ENCODE results near the gene AKAP12.

AKAP12 gene, protein sequence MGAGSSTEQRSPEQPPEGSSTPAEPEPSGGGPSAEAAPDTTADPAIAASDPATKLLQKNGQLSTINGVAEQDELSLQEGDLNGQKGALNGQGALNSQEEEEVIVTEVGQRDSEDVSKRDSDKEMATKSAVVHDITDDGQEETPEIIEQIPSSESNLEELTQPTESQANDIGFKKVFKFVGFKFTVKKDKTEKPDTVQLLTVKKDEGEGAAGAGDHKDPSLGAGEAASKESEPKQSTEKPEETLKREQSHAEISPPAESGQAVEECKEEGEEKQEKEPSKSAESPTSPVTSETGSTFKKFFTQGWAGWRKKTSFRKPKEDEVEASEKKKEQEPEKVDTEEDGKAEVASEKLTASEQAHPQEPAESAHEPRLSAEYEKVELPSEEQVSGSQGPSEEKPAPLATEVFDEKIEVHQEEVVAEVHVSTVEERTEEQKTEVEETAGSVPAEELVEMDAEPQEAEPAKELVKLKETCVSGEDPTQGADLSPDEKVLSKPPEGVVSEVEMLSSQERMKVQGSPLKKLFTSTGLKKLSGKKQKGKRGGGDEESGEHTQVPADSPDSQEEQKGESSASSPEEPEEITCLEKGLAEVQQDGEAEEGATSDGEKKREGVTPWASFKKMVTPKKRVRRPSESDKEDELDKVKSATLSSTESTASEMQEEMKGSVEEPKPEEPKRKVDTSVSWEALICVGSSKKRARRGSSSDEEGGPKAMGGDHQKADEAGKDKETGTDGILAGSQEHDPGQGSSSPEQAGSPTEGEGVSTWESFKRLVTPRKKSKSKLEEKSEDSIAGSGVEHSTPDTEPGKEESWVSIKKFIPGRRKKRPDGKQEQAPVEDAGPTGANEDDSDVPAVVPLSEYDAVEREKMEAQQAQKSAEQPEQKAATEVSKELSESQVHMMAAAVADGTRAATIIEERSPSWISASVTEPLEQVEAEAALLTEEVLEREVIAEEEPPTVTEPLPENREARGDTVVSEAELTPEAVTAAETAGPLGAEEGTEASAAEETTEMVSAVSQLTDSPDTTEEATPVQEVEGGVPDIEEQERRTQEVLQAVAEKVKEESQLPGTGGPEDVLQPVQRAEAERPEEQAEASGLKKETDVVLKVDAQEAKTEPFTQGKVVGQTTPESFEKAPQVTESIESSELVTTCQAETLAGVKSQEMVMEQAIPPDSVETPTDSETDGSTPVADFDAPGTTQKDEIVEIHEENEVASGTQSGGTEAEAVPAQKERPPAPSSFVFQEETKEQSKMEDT (N-terminal part only)

DNA sequence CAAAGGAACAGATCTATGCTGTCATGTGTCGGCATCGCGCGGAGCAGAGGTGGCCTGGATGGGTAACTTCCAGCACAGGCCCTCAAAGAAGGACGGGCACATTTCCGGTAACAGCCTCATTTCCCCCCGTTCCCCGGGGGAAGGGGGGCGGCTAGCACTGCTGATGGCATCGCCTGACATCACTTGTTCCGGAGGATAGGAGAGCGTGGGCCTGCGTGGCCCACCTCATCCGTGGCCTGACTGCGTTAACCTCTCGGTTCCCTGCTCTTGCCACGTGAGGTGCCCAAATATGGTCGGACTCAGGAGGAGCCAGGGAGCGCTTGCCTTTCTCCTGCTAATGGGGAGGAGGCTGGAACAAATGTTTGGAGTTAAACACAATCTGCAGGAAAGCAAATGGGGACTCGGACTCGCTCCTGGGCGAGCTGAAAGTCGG lies at the start of gene AKAP12:
AKAP12 (plus strand) TSS at position 365 of the 433 bp plus-strand sequence. CDS start 596 bp downstream, outside the sequence.
- peak; percentile 21 for DNase-seq

GRCh38 chr6:151191527-151191926 lies 48.2 kb upstream of the AKAP12 start:
- no peak for DNase-seq

GRCh38 chr6:151196555-151196954 lies 43.2 kb upstream of the AKAP12 start:
- peak; percentile 68 for DNase-seq

- DNase-seq, result no peak
Observed at GRCh38 chr6:151197556-151197955, 42.2 kb upstream of the AKAP12 start.

DNA sequence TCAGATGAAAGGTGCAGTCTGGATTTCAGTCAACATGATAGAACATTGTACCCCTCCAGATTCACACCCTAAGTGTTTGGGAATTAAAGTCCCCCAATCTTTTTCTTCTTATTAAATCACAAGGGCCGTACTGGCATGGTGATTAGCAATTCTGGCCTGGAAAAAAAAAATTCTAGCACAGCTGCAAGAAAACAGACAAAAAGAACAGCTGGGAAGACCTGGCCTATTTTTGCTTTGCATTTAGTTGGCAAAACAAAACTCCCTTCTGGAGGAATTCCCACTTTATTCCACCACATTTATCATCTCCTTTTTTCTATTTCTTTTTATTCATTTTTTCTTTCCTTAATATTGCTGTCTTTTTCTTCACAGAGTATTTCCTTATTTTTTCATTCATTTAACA lies 39.8 kb upstream of the AKAP12 start:
- DNase-seq, result no peak

DNA sequence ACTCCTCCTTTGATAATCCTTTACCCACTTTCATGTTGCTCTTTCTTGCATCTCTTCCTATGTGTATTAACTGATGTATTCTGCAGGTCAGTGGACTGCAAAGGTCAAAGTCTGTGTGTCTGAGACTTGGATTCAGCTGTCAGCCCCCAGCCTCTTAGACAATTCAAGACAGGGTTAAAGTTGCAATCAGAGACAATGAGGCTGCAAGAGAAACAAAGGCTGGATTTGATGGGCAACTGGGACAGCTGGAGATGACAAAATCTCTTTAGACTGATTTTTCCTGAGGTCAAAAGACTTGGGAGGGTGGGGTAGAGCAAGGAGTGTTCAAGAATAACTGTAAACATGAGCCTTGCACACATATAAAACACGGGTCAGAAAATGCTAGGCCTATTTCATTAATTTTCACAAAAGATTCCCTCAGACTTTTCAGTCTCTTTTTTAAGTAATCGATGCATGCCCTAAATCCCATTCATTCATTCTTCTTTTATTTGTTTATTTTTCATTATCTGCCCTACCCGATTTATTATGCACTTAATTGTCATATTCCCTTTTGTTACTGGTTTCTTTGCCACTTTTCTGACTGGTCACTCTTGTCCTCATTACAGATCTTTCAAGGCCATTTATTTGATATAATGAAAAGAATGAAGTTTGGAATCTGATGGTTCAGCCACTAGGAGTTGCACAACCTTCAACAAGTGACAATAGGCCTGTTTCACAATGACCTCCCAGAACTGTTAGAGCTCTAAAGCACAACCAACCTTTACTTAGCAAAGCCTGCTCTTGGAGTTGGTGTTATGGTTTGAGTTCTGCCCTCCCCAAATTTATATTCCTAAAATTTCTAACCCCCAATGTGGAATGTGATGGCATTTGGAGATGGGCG lies 33.8 kb upstream of the AKAP12 start:
- no peak for DNase-seq

DNA sequence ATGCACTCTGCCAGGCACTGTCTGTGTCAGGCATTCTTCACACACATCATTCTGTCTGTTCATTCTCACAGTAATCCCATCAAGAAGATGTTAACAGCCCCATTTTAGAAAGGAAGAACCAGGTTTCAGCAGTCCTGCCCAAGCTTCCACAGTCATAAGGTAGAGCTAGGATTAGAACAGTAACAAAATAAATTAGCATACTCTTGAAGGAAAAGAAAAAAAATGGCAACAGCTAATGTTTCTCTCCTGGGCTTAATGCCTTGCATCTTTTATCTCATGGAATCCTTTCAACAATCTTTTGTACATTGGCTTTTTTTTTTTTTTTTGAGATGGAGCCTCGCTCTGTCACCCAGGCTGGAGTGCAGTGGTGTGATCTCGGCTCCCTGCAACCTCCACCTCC lies 32.1 kb upstream of the AKAP12 start:
- DNase-seq, result no peak

DNA sequence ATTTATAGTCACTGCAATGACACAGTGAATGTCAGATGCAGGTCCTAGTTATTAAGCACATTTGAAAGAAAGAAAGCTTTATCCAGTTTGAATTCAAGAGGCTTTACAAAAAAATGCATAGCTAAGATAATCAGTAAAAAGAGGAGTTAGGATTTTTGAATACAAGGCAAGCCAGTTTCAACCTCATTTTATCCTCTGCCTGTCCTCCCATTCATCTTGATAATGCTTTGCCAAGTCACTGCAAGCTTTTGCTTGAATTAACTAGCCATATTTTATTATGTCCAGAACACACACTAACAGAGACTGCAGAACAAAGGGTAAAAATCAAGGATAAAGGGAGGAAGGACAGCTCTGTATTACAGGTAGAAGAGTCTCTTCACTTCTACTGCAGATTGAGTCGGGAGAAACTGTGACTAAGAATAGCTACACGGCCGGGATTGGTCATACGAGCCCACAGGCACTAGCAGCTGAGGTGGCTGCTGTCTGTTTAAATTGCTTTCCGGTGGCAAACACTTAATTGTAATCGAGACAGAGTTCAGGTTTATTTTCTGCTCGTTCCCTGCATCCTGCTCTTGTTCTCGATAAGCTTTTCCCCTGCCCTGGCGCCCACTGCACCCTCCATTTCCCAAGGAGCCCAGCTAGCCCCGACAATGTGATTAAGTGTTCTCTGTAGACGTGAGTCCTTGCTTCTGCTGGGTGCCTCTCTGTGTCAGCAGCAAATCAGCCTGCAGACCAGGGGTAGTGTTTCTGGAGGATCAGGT lies 30.5 kb upstream of the AKAP12 start:
- DNase-seq, result no peak

DNA sequence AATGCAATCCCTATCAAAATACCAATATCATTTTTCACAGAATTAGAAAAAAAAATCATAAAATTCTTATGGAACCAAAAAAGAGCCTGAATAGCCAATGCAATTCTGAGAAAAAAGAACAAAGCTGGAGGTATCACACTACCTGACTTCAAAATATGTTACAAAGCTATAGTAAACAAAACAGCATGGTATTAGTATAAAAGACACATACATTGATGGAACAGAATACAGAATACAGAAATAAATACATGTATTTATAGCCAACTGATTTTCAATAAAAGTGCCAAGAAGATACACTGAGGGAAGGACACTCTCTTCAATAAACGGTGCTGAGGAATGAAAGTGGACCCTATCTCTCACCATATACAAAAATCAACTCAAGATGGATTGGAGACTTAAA lies 28.7 kb upstream of the AKAP12 start:
- DNase-seq, result no peak

GRCh38 chr6:151213352-151213751 lies 26.4 kb upstream of the AKAP12 start:
- no peak for DNase-seq

- no peak for DNase-seq
Observed at GRCh38 chr6:151215999-151216398, 23.8 kb upstream of the AKAP12 start.

- no peak for DNase-seq
Observed at GRCh38 chr6:151216804-151217203, 23.0 kb upstream of the AKAP12 start.

GRCh38 chr6:151219192-151219591 lies 20.6 kb upstream of the AKAP12 start:
- DNase-seq, result no peak

DNA sequence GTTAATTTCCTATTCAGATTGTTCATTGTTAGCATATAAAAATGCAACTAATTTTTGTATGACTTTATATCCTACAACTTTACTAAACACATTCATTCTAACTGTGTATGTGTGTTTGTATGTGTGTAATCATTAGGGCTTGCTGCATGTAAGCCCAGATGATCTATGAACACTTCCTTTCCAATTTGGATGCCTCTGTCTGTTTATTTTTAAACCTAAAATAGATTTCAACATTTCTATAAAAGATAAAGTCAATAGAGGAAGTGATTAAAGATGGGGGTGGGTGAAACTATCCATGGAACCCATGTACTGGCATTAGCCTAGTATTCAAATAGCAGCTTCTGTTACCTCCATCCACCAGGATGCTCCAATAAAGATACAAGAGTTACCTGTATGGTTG lies 15.7 kb upstream of the AKAP12 start:
- no peak for DNase-seq

GRCh38 chr6:151225919-151226318 lies 13.8 kb upstream of the AKAP12 start:
- no peak for DNase-seq

GRCh38 chr6:151228788-151229400 lies 10.9 kb upstream of the AKAP12 start:
- DNase-seq, result no peak

GRCh38 chr6:151229401-151230276 lies 10.1 kb upstream of the AKAP12 start:
- no peak for DNase-seq

DNA sequence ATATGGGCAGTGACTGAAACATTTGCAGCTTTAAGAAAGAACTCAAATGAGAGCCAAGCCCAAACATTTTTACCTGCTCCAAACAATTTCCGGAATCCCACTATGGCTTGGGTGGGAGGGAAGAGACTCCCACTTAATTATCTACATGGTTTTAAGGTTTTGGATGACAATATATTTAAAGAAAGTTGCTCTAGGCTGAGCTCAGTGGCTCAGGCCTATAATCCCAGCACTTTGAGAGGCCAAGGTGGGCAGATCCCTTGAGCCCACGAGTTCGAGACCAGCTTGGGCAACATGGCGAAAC lies 9.5 kb upstream of the AKAP12 start:
- no peak for DNase-seq

- DNase-seq, result no peak
Observed at GRCh38 chr6:151232899-151233298, 6.9 kb upstream of the AKAP12 start.

DNA sequence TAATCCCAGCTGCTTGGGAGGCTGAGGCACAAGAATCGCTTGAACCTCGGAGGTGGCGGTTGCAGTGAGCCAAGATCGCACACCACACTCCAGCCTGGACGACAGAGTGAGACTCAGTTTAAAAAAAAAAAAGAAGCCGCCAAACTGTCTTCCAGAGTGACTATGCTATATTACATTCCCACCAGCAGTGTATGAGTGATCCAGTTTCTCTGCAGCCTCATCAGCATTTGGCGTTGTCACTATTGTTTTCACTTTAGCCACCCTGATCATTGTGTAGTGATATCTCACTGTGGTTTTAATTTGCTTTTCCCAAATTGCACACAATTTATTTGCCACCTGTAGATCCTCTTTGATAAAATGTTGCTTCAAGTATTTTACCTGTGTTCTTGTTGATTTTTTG lies 6.0 kb upstream of the AKAP12 start:
- no peak for DNase-seq

All from HCEC 1CT (cell line).